HuH-7 (cell line): ENCODE data around the gene SPINK13.
"Not testable (repeated sequence)": the region's sequence is repeated elsewhere in the genome, so short reads cannot be mapped to it uniquely, and the experiment has no call there.

Experiments
- DNase-seq: peaks from one replicate; pipeline ENCODE4 v3.0.0; 2011; ENCODE audit warnings: low spot score

The SPINK13 gene, protein sequence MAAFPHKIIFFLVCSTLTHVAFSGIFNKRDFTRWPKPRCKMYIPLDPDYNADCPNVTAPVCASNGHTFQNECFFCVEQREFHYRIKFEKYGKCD

DNA sequence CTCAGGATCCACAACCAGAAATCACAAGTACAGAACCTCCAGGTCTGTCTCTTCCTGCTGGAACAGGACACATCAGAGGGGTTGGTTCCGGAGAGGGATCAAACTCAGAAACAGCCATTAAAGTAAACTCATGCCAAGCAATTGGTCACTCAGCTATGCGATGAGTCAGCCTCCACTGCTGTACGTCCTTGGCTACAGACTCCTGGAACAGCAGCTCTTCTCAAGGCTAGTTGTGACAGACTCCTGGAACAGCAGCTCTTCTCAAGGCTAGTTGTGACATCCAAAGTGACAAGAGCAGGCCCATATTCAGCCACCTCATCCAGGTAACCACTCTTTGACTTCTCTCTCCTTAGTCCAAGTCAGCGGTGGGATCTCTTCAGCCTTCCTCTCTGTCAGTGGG, at the start of gene SPINK13:
Gene SPINK13 (plus strand): TSS at position 229 of the 400 bp plus-strand sequence. CDS start 1,279 bp downstream, outside the sequence.
- DNase-seq, result no peak

GRCh38 chr5:148221508-148221907, 47.1 kb upstream of the SPINK13 start:
- DNase-seq, result no peak

DNA sequence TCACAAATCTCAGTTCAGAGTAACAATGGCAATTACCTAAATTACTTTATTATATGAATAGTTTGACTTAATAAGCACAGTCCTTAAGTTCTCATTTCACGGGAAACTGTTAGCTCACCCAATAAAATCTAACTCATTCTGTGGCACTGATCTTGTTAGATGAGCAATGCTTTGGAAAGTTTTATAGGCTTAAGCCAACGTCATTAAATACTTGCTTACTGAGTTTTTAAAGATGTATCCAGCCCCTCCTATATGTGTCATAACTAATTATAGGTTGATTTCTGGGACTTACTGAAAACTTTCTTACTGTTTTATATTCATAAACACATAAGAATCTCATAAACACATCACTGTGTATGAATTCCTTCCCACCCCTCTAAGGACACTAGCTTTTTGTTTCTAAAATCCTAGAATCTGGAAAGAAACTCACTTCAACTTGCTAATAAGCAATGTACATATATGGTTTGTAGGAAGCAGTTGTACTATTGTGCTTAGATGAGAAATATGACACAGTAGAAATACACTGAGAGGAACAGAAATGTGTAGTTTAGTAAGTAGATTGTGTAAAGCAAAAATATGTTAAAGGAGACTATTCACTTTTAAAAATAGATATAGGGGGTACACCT, 44.4 kb upstream of the SPINK13 start:
- DNase-seq, result no peak

DNA sequence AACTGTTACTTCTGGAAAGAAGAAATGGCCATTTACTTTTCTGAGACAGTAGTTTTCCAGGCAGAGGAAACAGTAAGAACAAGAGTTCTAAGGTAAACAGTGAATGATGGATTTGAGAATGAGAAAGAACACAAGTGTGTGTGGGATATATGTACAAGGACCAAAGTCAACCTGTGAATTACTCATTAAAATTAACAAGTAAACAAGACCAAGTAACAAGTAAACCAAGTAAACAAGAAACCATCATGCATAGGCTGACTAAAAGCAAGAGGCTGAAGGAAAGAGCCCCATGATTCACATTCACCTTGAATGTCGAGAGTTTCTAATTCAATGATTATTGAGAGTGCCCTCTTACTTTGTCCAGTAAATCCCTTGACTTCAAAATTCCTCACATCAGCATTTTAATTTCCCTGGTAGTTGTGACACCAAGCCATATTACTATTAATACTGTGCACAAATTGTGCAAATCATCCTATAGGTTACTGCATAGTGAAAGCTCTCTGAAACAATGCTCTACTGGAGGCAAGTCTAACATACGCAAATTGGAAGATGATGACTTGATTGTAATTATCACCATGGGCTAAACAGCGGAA, 40.1 kb upstream of the SPINK13 start:
- no peak for DNase-seq

- DNase-seq, result no peak
Measured at GRCh38 chr5:148229840-148230239, 38.8 kb upstream of the SPINK13 start.

DNA sequence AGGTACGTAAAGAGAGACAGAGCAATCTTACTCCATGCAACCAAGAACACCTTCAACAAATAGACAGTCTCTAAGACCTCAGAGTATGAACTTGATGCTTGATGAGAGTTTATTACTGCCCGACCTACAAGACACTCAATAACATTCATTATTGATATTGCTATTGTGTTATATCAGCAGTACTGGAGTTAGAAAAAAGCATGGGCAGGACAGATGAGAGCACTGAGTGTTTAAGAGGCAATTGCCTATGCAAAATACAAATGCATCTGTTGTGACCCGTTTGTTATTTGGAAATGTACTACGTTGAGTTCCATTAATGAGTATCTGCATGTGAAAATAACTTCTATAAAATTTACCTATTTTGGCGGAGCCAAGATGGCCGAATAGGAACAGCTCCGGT, 38.4 kb upstream of the SPINK13 start:
- DNase-seq, result no peak

- no peak for DNase-seq
Measured at GRCh38 chr5:148237785-148238417, 30.7 kb upstream of the SPINK13 start.

DNA sequence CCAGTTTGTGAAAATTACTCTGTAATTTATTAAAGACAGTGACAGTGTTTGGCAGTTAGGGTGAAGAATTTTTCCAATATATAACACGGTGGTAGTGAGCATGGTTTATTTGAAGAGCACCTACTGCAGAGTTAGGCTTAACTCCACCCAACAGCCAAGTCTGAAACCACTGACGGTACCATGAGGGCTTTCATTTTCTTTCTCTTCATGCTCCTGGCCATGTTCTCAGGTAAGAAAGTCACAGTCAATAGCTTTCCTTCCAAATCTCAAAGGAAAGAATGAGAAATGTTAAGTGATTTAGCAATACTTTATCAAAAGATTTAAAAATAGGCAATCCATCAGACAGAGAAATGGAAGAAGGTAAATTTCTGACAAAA, 30.2 kb upstream of the SPINK13 start, which contains the start of gene MARCOL:
Gene MARCOL (plus strand): TSS at position 108 of the 377 bp plus-strand sequence. CDS start 73 bp downstream, at position 181.
- DNase-seq, result no peak

DNA sequence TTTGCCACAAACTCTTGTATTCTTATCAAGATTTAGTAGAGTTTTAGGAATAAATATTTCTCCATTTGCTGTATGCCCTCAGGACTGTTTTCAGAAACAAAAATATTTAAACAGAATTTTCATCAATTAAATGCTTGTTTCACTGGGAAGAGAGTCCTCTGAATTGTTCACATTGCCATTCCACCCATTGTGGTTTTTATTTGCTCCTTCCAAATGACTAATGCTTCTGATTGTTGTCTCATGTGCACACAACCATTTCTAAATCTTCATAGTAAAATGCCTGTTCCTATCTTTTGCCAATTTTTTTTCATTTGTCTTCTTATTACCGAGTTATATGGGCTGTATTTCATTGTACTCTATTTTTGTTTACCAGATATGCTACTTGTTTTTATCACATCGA, 19.7 kb upstream of the SPINK13 start:
- DNase-seq, result no peak

DNA sequence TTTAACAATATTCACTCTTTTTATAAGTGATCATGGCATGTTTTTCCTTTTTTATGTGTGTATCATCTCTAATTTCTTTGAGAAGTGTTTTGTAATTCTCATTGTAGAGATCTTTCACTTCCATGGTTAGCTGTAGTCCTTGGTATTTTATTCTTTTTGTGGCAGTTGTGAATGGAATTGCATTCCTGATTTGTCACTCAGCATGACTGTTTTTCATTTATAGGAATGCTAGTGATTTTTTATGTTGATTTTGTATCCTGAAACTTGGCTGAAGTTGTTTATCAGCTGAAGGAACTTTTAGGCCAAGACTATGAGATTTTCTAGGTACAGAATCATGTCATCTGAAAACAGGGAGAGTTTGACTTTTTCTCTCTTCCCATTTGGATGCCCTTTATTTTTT, 13.1 kb upstream of the SPINK13 start:
- no peak for DNase-seq

DNA sequence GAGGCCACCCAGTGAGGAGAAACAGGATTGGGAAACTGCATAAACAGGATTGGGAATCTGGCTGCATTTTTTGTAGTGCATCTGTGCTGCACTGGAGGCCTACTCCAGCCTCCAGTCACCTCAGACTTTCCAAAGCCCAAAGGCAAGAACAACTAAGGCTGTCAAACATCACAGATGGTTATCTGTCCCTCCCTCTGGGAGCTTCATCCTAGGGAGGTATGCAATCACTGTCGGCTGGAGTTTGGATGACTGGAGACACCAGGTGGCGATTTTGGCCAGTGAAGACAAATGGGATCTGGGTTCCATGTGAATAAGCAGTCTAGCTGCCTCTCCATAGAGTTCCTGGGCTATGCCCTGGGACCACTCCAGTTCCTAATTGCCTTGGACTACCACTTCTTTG, 9.3 kb upstream of the SPINK13 start:
- no peak for DNase-seq

DNA sequence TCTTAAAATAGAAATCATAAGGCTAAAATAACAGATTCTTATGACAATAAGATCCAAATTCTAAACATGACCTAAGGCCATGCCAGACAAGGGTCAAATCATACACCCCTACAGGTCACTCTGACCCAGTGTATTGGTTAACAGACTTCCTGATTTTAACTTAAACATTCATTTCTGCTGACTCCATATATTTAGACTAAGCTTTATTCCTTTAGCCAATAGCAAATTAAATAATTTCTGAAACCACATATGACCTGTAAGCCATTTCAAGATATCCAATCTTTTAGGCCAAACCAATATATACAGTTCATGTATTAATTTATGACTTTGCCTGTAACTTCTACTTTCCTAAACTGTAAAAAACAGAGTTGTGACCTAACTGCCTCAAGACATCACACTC, 7.4 kb upstream of the SPINK13 start:
- DNase-seq, result no peak

DNA sequence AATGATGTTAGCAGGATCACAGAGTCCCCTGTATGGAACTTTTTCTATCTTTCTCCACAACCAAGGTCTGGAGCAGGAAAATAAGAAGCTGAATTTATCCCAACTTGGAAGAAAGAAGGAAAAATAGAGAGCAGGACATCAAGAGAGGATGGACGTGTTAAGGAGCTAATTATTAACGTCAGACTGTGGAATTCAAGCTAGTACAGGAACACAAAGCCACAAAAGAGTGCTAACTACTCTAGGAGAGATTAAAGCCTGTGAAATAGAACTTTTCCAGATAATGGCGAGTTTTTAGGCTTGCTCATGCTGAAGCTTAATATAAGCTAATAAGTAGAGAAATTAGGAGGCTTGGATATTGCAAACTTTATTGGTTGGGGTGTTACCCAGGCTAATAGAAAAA, 632 bp upstream of the SPINK13 start:
- DNase-seq, result no peak

- not testable (repeated sequence) for DNase-seq
Measured at GRCh38 chr5:148275129-148275528, 6.5 kb downstream of the SPINK13 start.

- DNase-seq, result not testable (repeated sequence)
Measured at GRCh38 chr5:148280893-148281292, 12.3 kb downstream of the SPINK13 start.

DNA sequence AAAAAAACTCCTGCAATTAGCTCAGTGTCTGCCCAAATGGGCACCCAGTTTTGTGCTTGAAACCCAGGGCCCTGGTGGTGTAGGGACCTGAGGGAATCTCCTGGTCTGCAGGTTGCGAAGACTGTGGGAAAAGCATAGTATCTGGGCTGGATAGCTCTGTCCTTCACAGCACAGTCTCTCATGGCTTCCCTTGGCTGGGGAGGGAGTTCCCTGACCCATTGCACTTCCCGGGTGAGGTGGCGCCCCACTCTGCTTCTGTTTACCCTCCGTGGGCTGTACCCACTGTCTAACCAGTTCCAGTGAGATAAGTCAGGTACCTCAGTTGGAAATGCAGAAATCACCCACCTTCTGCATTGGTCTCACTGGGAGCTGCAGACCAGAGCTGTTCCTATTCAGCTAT, 12.7 kb downstream of the SPINK13 start:
- not testable (repeated sequence) for DNase-seq

DNA sequence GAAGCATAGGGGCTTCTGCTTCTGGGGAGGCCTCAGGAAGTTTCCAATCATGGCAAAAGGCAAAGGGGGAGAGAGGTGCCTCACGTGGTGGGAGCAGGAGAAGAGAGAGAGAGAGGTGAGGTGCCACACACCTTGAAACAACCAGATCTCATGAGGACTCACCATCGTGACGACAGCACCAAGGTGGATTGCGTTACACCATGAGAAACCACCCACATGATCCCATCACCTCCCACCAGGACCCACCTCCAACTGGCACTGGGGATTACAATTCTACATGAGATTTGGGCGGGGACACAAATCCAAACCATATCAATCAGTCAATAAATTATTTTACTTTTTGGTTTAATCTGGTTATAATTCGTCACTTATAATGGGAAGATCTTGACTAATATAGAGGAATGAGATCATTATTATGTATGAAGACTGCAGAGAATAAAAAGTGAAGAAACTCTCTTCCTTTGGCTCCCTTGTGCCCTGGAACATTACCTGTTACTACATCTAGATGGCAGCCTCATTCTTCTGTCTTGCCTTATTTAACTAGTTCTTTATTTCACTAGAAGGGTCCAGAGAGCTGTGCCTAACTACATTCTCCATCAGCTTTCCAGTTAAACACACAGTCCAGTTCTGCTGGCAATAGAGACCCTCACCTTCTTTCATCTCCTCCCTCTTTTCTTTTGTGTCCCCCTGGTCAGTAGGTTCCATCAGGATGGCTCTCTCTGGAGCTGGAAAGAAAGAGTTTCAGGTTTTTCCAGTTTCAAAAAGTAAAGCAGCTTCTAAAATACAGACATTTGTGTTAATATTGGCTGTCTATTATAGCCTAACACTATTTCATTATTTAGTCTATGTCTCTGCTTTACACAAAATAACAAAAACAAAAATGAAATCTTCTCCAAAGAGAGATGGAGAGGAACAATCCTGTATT, 21.9 kb downstream of the SPINK13 start:
- DNase-seq, result peak; percentile 20

DNA sequence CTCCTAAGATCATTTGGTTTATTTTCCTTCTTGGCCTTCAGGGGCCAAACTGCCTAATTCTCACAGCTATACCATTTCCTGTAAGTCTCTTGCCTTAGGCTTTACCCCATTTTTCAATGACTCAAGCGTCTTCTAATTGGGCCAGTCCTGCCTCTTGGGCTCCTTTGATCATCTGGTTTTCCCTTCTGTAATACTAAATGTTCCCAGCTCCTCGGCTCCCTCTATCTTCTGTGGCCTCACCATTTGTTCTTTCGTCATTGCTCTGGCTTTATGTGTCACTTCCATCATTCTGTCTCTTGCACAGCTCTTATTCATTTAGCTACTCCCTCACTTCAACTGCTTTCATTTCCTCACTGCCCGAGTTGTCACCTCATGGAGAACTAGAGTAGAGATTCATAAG, 29.1 kb downstream of the SPINK13 start:
- no peak for DNase-seq

GRCh38 chr5:148306446-148306845, 37.9 kb downstream of the SPINK13 start:
- no peak for DNase-seq

DNA sequence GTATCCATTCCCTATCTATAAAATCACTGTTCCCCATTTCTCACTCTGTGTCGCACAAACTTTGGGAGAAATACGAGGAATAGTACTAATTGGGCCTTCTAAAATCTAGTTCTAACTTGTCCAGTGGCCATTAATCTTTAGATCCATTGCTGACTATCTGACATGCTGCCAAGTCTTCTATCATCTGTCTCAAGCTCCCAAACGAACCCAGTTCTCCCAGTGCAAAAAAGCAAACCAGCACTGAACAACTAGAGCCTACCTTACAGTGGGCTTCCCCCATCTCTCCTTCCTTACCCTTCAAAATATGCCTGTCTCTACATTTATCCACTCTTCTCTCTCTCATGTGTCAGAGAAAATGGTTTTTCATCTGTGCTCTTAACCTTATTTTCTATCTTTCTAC, 40.4 kb downstream of the SPINK13 start:
- no peak for DNase-seq

DNA sequence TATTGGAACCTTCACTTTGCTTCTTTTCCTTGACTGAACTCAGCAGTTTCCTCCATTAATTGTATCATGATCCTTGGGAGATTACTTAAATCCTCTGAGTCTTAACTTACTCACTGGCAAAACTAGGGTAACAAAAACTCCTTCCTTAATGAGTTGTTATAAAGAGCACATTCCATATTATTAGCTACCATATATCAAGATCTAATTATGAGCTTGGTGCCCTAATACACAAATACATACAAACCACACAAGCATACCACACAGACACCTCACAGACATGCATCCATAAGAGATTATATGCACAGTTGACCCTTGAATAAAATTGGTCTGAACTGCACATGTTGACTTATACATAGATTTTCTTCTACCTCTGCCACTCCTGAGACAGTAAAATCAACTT, 41.2 kb downstream of the SPINK13 start:
- DNase-seq, result no peak

GRCh38 chr5:148311484-148311883, 42.9 kb downstream of the SPINK13 start:
- no peak for DNase-seq
